ENCODE measurements around the gene C1QTNF8.
"Not testable (repeated sequence)": the region's sequence is repeated elsewhere in the genome, so short reads cannot be mapped to it uniquely, and the experiment has no call there.

C1QTNF8 gene

GRCh38 chr16:1094601-1095449 lies 1.2 kb downstream of the C1QTNF8 start:
- DNase-seq (ENCODE audit: low spot score) (no peak), FAIRE-seq (no peak)

DNA sequence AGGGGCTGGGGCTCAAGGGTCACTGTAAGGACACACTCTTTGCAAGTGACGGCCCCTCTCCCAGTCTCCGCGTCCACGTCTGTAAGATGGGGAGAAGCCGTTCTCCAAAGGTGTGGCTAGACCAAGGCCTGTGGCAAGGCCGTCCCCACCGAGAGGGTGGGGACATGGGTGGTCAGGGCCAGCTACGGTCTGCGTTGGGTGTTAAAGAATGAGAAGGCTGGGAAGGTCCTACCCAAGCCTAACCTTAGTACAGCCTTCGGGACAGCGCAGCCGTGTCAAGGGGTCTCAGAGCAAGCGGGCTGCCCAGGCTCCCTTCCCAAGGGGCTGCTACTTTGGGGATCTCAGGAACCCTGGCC lies 1.9 kb downstream of the C1QTNF8 start:
- FAIRE-seq: no peak

GRCh38 chr16:1093284-1094123 lies 2.5 kb downstream of the C1QTNF8 start:
- DNase-seq (ENCODE audit: low spot score): no peak
- FAIRE-seq: no peak

More for the DNA sequence above, 1.9 kb downstream of the C1QTNF8 start:
- no peak for DNase-seq (ENCODE audit: low spot score)

DNA sequence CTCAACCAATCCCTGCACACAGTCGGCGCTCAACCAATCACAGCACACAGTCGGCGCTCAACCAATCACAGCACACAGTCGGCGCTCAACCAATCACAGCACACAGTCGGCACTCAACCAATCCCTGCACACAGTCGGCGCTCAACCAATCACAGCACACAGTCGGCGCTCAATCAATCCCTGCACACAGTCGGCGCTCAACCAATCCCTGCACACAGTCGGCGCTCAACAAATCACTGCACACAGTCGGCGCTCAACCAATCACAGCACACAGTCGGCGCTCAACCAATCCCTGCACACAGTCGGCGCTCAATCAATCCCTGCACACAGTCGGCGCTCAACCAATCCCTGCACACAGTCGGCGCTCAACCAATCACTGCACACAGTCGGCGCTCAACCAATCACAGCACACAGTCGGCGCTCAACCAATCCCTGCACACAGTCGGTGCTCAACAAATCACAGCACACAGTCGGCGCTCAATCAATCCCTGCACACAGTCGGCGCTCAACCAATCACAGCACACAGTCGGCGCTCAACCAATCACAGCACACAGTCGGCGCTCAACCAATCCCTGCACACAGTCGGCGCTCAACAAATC lies 3.3 kb downstream of the C1QTNF8 start:
- not testable (repeated sequence) for FAIRE-seq; DNase-seq (ENCODE audit: low spot score)

- FAIRE-seq (no peak), DNase-seq (ENCODE audit: low spot score) (no peak)
These were observed 4.0 kb downstream of the C1QTNF8 start for GRCh38 chr16:1091992-1092552.

- FAIRE-seq: peak; percentile 81
- DNase-seq (ENCODE audit: low spot score): peak; percentile 67
These were observed 5.1 kb downstream of the C1QTNF8 start for GRCh38 chr16:1090620-1091587.

DNA sequence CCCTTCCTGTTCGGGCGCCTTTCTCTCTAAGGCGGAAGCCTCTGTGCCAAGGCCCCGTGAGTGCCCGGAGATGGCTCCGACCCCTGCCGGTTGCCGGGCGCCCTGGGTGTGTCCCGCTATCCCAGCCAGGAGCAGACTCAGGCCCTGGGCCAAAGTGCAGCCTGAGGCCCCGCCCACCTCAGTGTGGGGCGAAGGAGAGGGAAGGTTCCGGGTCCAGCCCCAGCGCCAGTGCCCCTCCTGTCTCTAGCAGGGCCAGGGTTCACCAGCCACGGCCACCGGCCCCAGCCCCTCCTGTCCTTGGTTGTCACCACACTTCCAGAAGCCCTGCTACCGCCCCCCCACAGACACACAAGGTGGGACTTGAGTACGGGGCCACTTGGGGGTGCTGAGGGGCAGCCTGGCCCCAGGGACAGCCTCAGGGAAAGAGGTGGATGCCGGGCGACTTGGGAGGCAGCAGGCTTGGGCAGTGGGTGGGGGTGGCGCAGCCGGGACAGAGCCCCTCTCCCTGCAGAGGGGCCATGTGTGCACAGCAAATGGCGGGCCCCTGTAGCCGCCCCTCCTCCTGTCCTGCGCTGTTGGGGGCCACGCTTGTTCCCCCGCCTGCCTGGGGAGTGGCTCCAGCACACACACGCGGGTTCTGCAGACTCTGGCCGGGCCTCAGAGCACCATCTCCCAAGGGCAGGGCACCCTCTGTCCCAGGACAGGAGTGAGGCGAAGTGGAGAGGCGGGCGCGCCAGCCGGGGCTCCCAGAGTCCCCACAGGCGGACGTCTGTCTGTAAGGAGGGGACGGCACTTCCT lies 6.0 kb downstream of the C1QTNF8 start:
- FAIRE-seq: no peak
- no peak for DNase-seq (ENCODE audit: low spot score)

GRCh38 chr16:1089439-1089821 lies 6.6 kb downstream of the C1QTNF8 start:
- DNase-seq (ENCODE audit: low spot score) (no peak), FAIRE-seq (no peak)

GRCh38 chr16:1088295-1089170 lies 7.5 kb downstream of the C1QTNF8 start:
- no peak for FAIRE-seq

GRCh38 chr16:1086443-1086842 lies 9.6 kb downstream of the C1QTNF8 start:
- not testable (repeated sequence) for FAIRE-seq; DNase-seq (ENCODE audit: low spot score)

More at GRCh38 chr16:1088295-1089170, 7.5 kb downstream of the C1QTNF8 start:
- no peak for DNase-seq (ENCODE audit: low spot score)

DNA sequence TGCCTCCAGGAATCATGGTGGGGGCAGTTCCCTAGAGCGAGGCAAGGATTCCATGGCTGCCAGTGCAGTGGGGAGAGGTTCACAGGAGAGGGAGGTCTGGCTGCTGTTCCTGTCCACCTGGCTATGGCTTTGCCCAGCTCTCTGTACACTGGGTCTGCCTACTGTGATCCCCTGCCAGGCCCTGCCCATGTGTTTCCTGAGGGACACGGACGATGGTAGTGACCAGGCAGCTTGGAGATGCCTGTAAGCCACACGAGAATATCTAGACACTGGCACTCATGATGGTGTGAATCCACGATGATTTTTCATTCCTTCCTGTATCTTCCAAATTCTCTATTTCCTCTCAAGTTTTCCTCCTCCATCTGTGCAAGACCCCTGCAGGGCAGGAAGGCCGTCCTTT lies 11.1 kb downstream of the C1QTNF8 start:
- FAIRE-seq: no peak
- no peak for DNase-seq (ENCODE audit: low spot score)

GRCh38 chr16:1082952-1083675 lies 12.9 kb downstream of the C1QTNF8 start:
- FAIRE-seq (peak; percentile 77), DNase-seq (ENCODE audit: low spot score) (peak; percentile 44)

- FAIRE-seq (peak; percentile 67), DNase-seq (ENCODE audit: low spot score) (peak; percentile 79)
These were observed 13.6 kb downstream of the C1QTNF8 start for GRCh38 chr16:1082266-1082951.

DNA sequence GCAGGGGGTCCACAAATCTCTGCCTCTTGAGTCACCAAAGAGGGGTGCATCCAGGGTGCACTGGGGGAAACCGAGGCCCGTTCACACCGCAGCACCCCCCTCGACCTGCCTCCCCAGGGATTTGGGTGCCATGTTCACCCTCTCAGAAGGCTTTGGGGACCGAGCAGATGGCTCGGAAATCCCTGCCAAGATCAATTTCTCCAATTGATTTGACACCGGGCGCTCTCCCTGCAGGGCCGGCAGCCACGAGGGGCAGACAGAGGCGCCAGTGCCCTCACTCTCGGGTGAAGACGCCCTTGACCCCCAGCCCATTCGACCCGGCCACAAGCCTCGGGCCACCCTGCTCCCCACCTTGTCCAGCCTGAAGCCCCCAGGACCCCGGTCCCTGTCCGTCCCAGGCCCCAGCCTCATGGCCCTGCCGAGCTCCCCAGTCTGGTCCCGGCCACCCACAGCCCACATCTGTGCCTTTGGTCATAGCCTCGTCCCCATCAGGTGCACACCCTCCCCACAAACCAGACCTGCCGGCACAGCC lies 14.2 kb downstream of the C1QTNF8 start:
- no peak for FAIRE-seq
- DNase-seq (ENCODE audit: low spot score): no peak

GRCh38 chr16:1080801-1081733 lies 15.0 kb downstream of the C1QTNF8 start:
- no peak for FAIRE-seq
- DNase-seq (ENCODE audit: low spot score): no peak

Data from urothelium cell line (cell line).